Gastrocnemius medialis (tissue), 4 donors: Measurements from ENCODE around the gene CASZ1.

Experiments
- POLR2A ChIP-seq, 2 donors: fragments of 450-650 bp; IDR thresholded peaks; one replicate each; pipeline ENCODE4 v1.6.1; 2017; ENCODE audit warnings: antibody characterized with exemption in 2 of 2, mild to moderate bottlenecking in 2 of 2, moderate library complexity in 2 of 2
- TF ChIP-seq, protein P1 (sequence below), 5 experiments: fragments of 450-650 bp in 3 of 5; fragments of 200-600 bp in 2 of 5; sonication (generic) in 2 of 5; IDR thresholded peaks in 4 of 5; conservative IDR thresholded peaks in 1 of 5; 1 replicate in 4 of 5; 2 replicates in 1 of 5; pipeline ENCODE4 v1.5.1; 2016 to 2019; ENCODE audit warnings: antibody characterized with exemption in 5 of 5, mild to moderate bottlenecking in 3 of 5, moderate library complexity in 3 of 5

GRCh38 chr1:10637834-10638558 is 158.4 kb downstream of the CASZ1 start:
- TF ChIP-seq, protein P1, sequence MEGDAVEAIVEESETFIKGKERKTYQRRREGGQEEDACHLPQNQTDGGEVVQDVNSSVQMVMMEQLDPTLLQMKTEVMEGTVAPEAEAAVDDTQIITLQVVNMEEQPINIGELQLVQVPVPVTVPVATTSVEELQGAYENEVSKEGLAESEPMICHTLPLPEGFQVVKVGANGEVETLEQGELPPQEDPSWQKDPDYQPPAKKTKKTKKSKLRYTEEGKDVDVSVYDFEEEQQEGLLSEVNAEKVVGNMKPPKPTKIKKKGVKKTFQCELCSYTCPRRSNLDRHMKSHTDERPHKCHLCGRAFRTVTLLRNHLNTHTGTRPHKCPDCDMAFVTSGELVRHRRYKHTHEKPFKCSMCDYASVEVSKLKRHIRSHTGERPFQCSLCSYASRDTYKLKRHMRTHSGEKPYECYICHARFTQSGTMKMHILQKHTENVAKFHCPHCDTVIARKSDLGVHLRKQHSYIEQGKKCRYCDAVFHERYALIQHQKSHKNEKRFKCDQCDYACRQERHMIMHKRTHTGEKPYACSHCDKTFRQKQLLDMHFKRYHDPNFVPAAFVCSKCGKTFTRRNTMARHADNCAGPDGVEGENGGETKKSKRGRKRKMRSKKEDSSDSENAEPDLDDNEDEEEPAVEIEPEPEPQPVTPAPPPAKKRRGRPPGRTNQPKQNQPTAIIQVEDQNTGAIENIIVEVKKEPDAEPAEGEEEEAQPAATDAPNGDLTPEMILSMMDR (IDR thresholded peaks at IDR 0.05 in 4 of 5, conservative IDR thresholded peaks at IDR 0.05 in 1 of 5): no peak
- no peak for TF ChIP-seq POLR2A (IDR thresholded peaks at IDR 0.05)
